Fibroblast of mammary gland (primary cell): ENCODE results near the gene GRK3.

ENCODE experiments used
- DNase-seq: peaks from one replicate; pipeline ENCODE4 v3.0.0-alpha.2; 2010; ENCODE audit warnings: low read depth
- H3K4me3 ChIP-seq: 2 replicates; pipeline ENCODE4 v1.5.1; 2011; ENCODE audit warnings: low read depth, mild to moderate bottlenecking, low read length, moderate library complexity; ENCODE audit not compliant: control insufficient read depth
- CTCF ChIP-seq: conservative IDR thresholded peaks from 2 replicates; pipeline ENCODE4 v1.5.1; 2011; ENCODE audit warnings: low read depth, low read length, inconsistent platforms; ENCODE audit not compliant: control insufficient read depth, insufficient read depth

GRK3 gene

GRCh38 chr22:25534724-25535123 is 29.8 kb upstream of the GRK3 start:
- no peak for TF ChIP-seq CTCF
- no peak overlapping the region for H3K4me3 ChIP-seq
- no peak for DNase-seq

- no peak overlapping the region for H3K4me3 ChIP-seq
- DNase-seq, result no peak
- no peak for TF ChIP-seq CTCF
These were observed 27.9 kb upstream of the GRK3 start for GRCh38 chr22:25536589-25536988.

DNA sequence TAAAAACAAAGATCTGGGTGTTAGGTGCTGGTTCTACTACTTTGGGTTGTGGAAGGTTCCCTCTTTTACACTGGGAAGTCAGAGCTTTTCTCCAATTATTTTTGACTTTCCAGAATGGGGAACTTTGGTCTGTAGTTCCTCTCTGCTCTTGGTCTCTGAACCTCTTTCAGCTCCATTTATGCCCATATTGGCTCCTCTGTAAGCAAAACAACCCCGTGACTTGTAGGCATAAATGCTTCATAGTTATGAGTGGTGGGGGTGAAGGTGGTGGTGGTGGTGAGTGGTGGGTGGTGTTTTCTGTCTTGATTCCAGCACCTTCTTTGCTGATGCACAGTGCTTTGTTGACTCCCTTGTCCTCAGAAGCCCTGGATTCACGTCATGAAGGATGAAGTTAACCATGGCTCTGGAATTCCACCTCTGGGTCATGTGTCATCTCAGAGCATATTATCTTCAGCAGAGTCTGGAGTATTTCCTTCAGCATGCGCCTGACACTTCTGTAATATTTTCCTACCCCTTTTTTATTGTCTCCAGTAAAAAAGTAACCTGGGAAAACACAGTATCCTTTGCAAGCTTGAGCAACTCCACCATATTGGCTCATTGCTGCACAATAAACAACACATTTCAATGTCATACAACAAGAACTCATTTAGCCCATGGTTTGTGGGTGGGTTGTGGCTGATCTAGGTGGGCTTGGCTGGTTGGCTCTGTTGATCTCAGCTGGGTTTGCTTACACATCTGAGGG is 24.1 kb upstream of the GRK3 start:
- no peak for DNase-seq
- no peak overlapping the region for H3K4me3 ChIP-seq
- TF ChIP-seq CTCF, result no peak

DNA sequence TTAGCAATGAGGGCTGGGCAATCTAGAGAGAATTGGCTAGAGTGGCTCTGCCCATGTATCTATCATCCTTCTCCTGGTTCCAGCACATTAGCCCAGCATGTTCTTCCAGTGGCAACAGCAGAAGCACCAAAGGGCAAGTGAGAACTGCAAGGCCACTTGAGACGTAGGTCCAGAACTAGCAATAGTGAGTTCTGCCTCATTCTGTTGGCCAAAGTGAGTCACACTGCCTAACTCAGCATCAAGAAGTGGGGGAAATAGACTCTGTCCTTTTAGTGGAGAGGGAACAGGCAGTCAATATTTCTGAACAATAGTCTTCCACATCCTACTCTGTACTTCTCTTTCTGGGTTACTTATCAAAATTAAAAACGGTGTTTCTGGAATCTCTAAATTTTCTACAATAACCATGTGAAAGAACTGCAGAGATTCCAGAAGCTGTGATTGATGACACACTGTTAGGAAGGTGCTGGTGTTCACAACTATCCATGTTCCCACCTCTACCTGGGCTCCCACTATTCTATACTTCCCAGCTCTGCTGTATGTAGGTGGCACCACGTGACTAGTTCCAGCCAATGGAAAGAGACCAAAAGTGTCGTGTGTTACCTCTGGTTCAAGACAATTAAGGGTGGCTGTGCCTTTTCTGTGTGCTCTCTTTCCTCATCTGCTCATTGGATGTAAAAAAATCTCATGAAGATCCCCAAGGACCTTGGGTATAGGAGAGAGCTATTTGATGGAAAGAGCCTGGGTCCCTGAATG is 23.4 kb upstream of the GRK3 start:
- no peak for DNase-seq
- TF ChIP-seq CTCF, result no peak
- H3K4me3 ChIP-seq, result no peak overlapping the region

DNA sequence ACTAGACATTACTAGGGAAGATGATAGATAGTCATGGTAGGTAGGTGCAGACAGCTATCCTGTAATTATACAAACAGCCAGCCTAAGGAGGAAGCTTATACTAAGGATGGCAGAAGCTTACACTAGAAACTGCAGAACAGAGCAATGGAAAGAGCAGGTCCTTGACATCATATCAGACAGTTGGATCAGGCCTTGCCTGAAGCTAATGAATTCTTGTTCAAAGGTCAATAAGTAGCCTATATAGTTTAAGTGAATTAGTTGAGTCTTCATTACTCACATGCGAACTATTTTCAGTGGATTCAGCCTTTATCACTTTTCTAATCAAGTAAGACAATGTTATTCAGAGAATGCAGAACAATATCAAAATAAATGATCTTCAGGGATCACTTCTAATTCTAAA is 22.3 kb upstream of the GRK3 start:
- no peak for TF ChIP-seq CTCF
- DNase-seq, result no peak
- no peak overlapping the region for H3K4me3 ChIP-seq

- no peak for DNase-seq
- no peak overlapping the region for H3K4me3 ChIP-seq
- TF ChIP-seq CTCF, result no peak
These were observed 21.6 kb upstream of the GRK3 start for GRCh38 chr22:25542720-25543402.
